Activated CD4-positive, alpha-beta T cell treated with anti-CD3 and anti-CD28 coated beads, Interleukin-2, amount 50 U/mL, for 48 hours (primary cell): ENCODE data around the gene PQBP1.

Experiments
- DNase-seq, 2 experiments: peaks; one replicate each; pipeline ENCODE4 v3.0.0-alpha.2; 2020

Gene PQBP1

DNA sequence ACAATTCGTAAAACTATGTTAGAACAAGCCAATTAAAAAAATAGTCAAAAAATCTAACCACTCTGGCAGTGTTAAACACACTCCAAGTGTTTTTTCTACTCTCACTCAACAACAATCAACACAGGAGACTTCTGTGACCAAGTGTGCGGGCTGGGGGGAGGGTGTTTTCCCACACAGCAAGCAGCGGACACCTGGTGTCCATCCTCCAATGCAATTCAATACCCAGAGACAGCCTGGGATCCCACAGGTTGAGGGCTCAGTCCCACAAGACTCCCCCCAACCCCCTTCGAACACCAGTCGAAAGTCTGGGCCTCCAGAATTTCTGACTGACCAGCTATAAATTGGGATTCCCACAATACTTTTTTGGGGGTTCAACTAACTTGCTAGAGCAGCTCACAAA is 29.4 kb downstream of the PQBP1 start:
- DNase-seq = no peak

DNA sequence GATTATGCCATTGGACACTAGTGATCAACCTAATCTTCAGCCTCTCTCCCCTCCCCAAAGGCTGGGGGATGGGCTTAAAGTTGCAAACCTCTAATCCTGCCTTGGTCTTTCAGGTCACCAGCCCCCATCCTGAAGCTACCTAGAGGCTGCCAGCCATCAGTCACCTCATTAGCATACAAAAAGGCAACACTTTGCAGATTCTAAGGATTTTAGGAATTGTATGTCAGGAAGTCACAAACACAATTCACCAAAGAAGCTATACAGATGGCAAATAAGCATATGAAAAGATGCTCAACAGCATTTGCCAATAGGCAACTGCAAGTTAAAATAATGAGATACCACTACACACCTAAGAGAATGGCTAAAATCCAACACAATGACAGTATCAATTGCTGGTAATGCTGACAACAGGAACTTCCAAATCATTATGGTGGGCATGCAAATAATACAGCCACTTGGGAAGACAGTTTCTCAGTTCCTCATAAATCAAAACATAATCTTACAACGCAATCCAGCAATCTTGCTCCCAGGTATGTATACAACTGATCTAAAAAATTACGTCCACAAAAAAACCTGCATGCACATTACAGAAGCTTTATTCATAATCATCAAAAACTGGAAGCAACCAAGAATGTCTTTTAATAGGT is 30.1 kb downstream of the PQBP1 start:
- DNase-seq = no peak

DNA sequence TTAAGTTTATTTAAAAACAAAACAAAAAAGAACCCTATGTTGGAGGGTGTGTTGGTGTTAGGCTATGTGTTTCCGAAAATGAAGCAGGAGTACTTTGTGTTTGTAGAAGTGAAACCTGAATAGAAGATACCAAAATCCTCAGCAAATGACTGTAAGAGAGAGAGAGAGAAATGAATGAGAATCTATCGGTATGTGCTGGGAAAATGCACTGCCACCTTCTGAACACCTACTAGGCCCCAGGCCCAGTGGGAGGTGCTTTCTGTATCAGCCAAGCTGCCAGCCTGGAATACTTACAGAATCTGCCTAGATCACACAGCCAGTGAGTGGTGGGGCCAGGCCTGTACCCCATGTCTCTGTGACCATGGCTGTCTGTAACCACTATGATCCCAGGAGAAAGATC is 36.0 kb downstream of the PQBP1 start:
- DNase-seq = peak in 1 of 2 experiments; percentile 63

DNA sequence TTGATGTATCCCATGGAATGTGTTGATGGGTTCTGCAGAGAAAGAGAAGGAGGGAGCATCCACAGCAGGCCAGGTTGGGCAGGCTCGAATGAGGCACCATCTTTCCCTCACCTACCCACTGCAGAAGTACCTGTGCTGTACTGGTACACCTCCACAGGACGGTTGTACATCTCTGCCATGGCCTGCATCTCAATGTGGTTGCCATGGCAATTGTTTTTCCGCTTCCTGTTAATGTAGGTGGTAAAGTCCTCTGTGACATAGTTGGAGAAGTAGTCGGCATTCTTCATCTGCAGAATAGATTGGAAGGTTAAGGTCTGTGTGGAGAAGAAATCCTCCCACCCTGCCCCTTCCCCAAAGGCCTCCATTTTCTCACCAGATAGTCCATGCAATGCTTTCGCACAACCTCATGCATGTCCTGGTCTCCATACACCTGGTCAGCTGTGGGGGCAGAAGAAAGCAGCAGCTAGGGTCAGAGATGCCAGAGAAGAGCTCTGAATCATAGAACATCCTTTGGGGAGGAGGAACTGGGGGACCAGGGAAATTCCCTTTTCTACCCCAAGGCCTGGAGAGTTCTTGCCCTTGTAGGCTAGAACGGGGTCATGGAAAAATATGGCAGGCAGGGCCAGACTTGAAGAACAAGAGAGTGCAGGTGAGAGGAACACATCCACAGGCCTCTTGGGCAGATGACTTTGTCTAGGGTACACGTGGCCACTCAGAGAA is 37.0 kb downstream of the PQBP1 start:
- no peak for DNase-seq

DNA sequence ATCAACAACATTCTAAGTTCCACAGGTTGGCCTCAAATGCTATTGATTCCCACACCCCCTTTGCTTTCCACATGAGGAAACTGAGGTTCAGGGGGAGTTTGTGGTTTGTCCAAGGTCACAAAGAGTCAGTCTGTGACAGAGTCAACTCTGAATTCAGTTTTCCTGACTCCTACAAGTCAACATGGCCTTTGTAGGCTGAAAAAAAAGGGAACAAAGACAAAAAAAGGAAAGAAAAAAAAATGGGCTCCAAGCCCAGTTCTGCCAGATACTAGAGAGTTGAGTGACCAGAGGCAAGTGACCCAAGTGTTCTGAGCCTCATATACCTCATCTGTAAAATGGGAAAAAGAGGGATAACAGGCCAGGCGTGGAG is 37.6 kb downstream of the PQBP1 start:
- DNase-seq = no peak

DNA sequence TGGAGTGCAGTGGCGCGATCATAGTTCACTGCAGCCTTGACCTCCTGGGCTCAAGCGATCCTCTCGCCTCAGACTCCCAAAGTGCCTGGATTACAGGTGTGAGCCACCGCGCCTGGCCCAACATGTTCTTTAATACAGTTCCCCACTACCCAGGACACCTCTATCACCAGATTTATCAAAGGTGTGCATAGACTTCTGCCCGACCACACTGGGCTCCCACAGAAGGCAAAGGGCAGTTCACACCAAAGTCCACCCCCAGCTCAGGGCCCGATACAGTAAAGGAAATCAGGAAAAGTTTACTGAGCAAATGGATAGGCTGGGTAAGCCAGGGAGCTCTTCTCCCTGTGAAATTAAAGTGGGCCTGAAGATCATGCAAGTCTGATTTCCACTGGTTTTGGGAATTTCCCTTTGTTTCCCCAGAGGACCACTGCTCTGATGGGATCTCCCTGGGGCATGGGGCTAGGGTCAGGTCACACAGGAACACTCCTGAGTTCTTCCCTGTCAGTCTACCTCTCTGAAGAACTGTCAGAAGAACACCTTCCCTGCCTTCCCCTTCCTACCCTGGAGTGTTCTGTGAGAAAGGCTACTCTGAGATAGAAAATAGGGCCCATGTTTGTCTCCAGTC is 38.8 kb downstream of the PQBP1 start:
- DNase-seq = no peak

DNA sequence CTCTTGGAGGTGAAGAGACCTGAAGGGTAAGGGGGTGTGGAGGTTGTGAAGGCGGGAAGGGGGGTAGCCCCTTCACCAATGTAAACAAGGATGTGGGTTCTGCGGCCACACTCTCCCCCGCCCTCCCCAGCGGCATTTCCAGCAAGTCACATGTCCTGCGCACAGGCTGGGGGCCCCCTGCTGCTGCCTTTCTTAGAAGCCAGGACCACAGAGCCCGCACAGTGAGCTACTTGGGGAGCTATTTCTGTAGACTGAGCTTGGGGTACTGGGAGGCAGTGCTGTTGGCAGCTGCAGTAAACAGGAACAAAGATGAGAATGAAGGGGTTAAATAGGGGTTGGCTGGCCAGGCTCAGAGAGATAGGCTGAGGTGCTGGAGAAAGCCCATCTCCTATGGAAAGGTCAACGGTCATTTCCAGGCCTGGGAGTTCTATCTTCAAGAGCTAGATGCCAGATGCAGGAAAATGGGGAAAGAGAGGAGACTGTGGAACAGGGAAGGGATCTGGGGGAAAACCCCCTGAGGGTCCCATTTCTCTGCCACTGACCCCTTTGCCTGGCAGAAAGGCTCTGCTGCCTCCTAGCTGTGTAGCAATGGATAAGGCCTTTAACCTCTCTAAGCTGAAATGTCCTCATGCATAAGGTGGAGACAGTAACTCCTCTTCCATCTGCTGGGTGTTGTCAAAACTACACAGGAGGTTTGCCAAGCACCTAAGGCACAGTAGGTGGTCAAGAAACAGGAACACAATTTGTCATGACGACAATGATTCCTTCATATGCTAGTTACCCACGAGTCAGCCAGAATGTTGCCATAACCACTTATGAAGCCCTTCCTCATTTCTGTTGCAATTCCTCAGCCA is 39.6 kb downstream of the PQBP1 start:
- peak; percentile 88 to 91 for DNase-seq

DNA sequence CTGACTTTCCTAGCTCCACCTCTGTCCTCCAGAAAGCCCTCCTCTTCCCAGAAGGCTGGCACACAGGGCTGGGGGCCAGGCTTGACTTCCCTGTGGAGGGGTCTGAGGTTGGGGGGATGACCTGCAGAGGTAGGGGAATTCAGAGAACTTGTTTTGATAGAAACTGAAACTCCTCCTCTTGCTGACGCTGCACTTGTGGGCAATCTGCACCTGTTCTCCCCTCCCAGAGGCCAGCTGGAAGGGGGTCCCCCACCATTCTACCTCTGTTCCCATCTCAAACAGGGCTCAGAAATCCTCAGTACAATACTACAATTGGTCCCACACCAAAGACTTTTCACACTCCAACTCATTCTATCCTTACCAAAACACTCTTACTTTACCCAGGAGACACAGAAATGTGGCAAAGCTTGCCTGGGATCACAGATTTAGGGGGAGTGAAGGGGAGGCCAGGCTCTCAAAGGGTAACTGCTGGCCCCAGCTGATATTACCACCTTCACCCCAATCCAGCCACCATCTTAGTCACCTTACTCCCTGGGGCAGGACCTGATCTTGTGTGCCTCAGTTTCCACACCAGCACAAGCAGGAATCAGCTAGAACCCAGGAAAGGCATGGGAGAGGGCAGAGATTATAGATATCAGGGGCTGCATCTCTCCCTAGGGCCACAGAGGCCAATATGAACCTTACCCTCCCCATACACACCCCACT is 41.1 kb downstream of the PQBP1 start:
- peak; percentile 77 to 81 for DNase-seq

DNA sequence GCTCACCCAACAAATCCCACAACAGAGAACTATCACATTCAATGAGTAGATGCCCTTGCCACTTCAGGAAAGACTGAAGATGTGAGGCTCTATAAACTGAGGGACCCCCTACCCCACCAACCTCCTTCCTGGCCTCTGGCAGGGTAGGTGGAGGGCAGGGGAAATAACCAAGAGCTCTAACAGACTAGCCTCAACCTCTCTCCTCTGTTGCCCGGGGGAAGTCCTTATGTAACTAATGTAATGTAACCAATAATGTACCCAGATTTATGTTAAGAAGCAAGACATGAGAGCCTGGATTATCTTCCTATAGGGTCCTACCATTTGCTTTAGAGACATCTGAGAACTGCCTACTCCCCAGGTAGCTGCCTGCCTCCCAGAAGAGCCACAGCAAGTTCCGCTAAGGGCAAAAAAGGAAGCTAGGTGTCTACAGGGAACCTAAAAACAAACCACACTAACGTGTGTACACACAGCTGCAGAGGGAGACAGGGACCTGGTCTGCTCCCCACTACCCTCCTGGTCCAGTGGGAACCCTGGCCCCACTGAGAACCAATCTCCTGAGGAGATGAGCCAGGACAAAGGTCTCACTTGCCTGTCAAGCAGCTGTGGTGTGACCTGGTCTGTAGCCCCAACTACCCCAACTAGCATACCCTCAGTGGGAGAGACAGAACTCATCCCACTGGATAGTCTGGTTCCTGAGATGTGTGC is 41.9 kb downstream of the PQBP1 start:
- DNase-seq = no peak

DNA sequence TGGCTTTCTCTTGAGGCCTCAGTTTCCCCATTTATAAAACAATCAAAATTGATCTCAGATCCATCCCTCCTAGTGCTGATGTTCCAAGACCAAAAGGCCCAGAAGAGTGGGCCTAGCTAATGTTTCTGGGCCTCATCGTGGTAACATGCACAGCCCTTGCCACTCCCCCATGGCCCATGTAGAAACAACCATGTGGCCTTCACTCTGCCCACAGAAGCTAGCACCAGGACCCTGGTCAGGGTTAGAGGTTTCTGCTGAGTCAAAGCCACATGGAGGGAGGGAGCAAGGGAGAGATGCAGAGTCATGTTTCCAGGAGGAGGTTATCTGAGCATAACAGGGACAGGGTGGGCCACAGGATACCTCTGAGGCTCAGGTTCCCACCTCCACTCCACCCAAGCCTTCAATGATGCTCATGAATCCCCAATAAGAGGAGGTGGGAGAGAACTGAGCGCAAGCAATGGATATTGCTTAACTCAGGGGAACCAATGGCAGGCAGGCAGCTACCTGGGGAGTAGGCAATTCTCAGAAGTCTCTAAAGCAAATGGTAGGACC is 42.8 kb downstream of the PQBP1 start:
- DNase-seq = no peak

DNA sequence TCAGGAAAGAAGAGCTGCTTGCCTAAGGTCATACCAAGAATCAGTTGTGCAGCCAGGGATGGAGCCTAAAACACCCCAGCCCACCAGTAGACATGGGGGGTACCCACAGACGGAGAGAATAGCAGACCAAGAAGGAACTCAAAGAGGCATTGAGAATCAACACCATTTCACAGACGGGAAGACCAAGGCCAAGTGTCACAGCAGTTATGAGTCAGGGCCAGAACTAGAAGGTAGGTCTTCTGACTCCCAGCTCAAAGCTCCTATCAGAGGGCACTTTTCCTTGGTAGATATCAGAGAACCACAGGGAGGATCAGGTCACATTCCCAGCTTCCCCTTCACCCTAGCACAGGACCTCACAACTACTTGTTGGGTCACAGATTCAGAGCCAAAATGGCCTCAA is 45.2 kb downstream of the PQBP1 start:
- DNase-seq = peak in 1 of 2 experiments; percentile 23

DNA sequence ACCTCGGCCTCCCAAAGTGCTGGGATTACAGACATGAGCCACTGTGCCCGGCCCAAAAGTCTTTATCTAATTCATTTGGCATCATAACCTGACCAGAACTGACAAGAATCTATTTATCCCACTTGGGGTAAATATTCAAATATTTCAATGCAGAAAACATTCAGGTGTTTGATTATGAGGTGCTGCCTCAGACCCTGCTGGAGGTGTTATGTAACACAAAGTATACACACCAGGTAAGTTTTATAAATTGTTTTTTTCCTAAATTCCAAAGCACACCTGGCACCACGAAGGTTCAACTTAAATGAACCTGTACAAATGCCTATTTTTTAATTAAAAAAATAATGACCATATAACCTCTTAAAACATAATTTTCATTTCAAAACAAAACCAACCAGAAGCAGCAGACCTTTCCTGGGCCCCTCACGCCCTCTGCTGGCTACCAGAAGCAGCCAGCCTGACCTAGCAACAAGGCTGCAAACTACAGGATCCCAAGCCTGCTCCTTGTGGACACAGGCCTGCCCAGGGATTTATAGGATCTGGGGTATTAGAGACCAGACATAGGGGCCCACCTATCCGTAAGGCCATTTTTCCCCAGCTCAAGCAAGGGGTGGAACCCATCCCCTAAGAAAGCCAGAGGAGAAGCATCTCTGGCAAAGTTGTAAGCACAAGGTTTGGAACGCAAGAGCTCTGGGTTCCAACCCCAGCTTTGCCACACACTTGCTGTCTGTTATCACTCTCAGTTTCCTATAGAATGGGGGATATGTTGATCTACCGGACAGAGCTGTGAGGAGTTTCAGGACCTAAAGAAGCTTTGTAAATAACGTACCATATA is 48.0 kb downstream of the PQBP1 start:
- DNase-seq = peak in 1 of 2 experiments; percentile 53

DNA sequence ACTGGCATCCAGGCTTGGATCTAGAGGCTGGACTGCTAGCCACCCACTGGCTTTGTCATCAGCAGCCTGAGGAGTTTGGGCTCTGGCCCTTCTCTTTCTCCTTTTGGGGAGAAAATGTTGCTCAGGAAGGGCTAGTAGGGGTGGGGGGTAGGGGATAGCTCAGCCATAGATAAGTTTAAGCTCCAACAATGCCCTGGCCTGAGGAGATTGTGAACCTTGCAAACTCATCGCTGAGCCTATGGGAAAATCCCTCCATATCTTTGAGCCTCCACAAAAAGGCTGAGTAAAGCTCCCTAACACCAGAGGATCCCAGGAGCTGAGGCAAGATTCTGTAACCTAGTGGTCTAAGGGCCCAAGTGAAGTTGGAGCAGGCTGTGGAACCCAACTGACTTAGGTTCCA is 50.9 kb downstream of the PQBP1 start:
- no peak for DNase-seq
